ENCODE data around the gene OSBPL6. TPM values are rescaled to one million over a fixed set of nuclear protein-coding genes. Genes with fewer than 3 reads are reported as not detected.
"Not testable (repeated sequence)": the region's sequence is repeated elsewhere in the genome, so short reads cannot be mapped to it uniquely, and the experiment has no call there.

Gene OSBPL6
- total RNA-seq, 1 donor from 2014 or later: 7.9 TPM

GRCh38 chr2:178193496-178193822, 853 bp upstream of the OSBPL6 start:
- Histone ChIP-seq H3K27ac (peak overlapping the region; percentile 87), H3K4me3 (peak overlapping the region; percentile 91), H3K4me1 (peaks cover 10% of the 10 kb centered on the region), H3K27me3 (ENCODE audit: low read depth) (no peaks in the 10 kb centered on the region), H3K9me3 (no peaks in the 10 kb centered on the region), H3K36me3 (no peaks in the 10 kb centered on the region)
- intact Hi-C loops (cut with DNase I): no loop called here
- no peak for TF ChIP-seq CTCF (IDR thresholded peaks at IDR 0.05)
- ATAC-seq: peak in 1 of 2 donors; percentile 38
- DNase-seq: no peak

GRCh38 chr2:178194600-178195389, 483 bp downstream of the OSBPL6 start:
- no peak for TF ChIP-seq CTCF (IDR thresholded peaks at IDR 0.05)
- Histone ChIP-seq H3K4me3 (peak overlapping the region; percentile 91), H3K9me3 (no peaks in the 10 kb centered on the region), H3K27ac (peak overlapping the region; percentile 87), H3K36me3 (no peaks in the 10 kb centered on the region), H3K27me3 (ENCODE audit: low read depth) (no peaks in the 10 kb centered on the region), H3K4me1 (peaks cover 10% of the 10 kb centered on the region)
- intact Hi-C loops (cut with DNase I): no loop called here
- DNase-seq (peak; percentile 49), ATAC-seq (peak; percentile 47 to 51)

DNA sequence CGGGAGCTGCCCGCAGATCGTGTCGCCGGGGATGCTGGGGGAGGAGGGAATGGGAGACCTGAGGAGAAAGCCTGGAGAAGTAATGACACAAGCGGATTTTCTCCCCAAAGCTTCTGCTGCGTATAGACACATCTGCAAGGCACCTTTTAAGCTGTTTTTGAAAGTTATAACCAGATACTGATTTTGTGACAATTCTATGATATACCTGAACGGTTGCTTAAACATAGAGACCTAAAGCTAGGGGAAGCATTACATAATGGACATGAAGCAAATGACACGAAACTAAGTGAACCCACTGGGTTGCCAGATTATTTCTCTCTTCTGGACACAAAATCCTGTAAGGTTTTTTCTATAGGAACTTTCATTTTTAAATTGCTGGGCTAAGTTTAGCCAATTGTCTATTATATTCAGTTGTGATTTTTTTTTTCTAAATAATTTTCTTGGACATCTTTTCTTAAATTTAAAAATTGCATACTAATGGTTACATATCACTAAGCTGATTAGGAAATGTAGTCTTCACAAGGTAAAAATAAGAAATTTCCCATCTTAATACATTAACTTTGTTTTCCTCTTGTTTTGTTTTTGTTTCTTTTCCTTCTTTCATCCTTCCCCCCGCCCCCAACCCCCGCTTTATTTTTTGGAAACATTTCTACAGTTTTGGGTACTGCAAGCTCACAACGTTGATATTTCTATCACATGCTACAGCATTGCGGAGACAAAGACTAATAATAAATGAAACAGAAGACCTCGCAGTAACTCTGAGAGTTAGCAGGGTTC, 1.3 kb downstream of the OSBPL6 start:
- TF ChIP-seq CTCF (IDR thresholded peaks at IDR 0.05): no peak
- Histone ChIP-seq H3K36me3 (no peaks in the 10 kb centered on the region), H3K27me3 (ENCODE audit: low read depth) (no peaks in the 10 kb centered on the region), H3K4me3 (peak overlapping the region; percentile 91), H3K27ac (no peak overlapping the region), H3K4me1 (peaks cover 10% of the 10 kb centered on the region), H3K9me3 (no peaks in the 10 kb centered on the region)
- ATAC-seq: no peak
- intact Hi-C loops (cut with DNase I): no loop called here
- no peak for DNase-seq

DNA sequence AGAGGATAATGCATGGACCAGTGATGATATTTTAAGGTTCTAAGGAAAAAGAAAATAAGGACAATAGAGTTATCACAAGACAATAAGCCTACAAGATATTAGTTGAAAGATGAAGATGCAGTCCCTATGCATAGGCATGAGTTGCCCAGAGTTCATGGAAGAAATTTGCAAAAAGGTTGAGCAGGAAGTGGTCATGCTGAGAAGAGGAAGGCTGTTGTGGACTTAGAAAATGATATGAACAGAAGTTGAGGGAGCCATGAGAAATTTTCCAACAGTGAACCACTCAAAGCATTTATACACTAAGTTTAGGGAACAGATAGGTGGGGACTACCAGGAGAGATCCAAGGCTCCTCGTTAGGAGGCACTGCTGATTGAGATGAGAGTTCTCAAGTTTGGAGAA, 3.5 kb downstream of the OSBPL6 start:
- Histone ChIP-seq H3K4me1 (peaks cover 10% of the 10 kb centered on the region), H3K27ac (no peak overlapping the region), H3K27me3 (ENCODE audit: low read depth) (no peaks in the 10 kb centered on the region), H3K9me3 (no peaks in the 10 kb centered on the region), H3K4me3 (no peak overlapping the region), H3K36me3 (no peaks in the 10 kb centered on the region)
- no peak for TF ChIP-seq CTCF (IDR thresholded peaks at IDR 0.05)
- intact Hi-C loops (cut with DNase I): no loop called here
- ATAC-seq (no peak), DNase-seq (no peak)

GRCh38 chr2:178198441-178198840, 4.1 kb downstream of the OSBPL6 start:
- H3K4me3 ChIP-seq; H3K9me3 ChIP-seq; DNase-seq; intact Hi-C loops (cut with DNase I); H3K27me3 ChIP-seq (ENCODE audit: low read depth); H3K4me1 ChIP-seq; H3K27ac ChIP-seq; ATAC-seq; H3K36me3 ChIP-seq: not testable (repeated sequence)

DNA sequence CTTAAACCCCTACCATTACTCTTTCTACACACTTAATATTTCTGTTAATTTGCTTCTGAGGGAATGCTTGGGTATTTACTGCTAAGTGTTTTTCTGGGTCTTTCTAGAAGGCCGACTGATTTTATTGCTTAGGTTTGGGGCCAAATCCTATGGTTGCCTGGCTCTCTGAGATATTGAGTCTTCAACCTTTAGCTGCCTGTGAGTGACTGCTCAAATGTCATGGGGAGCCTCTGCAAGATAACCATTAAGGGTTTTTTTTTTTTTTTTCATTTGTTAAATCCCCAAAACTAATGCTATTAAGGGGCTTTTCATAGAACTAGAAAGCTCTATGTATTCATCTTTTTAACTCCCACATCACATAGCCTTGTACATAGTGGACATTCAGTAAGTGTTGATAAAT, 5.0 kb downstream of the OSBPL6 start:
- Histone ChIP-seq H3K4me3 (no peak overlapping the region), H3K9me3 (no peaks in the 10 kb centered on the region), H3K27me3 (ENCODE audit: low read depth) (no peaks in the 10 kb centered on the region), H3K36me3 (no peaks in the 10 kb centered on the region), H3K4me1 (peaks cover 10% of the 10 kb centered on the region), H3K27ac (no peak overlapping the region)
- no peak for TF ChIP-seq CTCF (IDR thresholded peaks at IDR 0.05)
- DNase-seq: no peak
- intact Hi-C loops (cut with DNase I): no loop called here
- ATAC-seq: no peak

Data from lower lobe of right lung (tissue), 2 donors.